BJ (cell line): ENCODE data around the gene TBL3. TPM values are rescaled to one million over a fixed set of nuclear protein-coding genes. Genes with fewer than 3 reads are reported as not detected.

Experiments used
- CTCF ChIA-PET: fragments of 350-600 bp; formaldehyde crosslinking; extraction: SDS; loops from one replicate; lab custom pipeline; 2021; ENCODE audit warnings: antibody characterized with exemption, inconsistent platforms; lab: Yijun Ruan, JAX
- POLR2A ChIA-PET: fragments of 300-600 bp; sonication (Branson Sonifier 250); formaldehyde crosslinking; extraction: SDS; loops from one replicate; lab custom pipeline; 2021; ENCODE audit warnings: antibody characterized with exemption; lab: Charles Lee
- DNase-seq: peaks from one replicate; pipeline ENCODE4 v3.0.0-alpha.2; 2011; ENCODE audit warnings: low read depth
- H3K27me3 ChIP-seq: 2 replicates; pipeline ENCODE4 v1.6.0; 2011; ENCODE audit warnings: low read length; ENCODE audit not compliant: control insufficient read depth, insufficient read depth
- H3K36me3 ChIP-seq: 2 replicates; pipeline ENCODE4 v1.5.1; 2011; ENCODE audit warnings: low read length; ENCODE audit not compliant: control insufficient read depth, insufficient read depth
- H3K4me3 ChIP-seq: 2 replicates; pipeline ENCODE4 v1.5.1; 2011; ENCODE audit warnings: low read depth, mild to moderate bottlenecking, control low read depth, low read length
- polyA plus RNA-seq: library from polyadenylated mRNA; depleted of rRNA; stranded (reverse); fragments of >200 nt; gene quantifications from 2 replicates; pipeline ENCODE4 v1.2.3, GENCODE V29; 2011
- TF ChIP-seq, protein P1 (sequence below): IDR thresholded peaks from 2 replicates; pipeline ENCODE4 v1.5.1; 2011; ENCODE audit warnings: low read depth, mild to moderate bottlenecking, control low read depth, inconsistent platforms, low read length, moderate library complexity; ENCODE audit not compliant: insufficient read depth

Gene TBL3
- polyA plus RNA-seq, 1 experiment: 33.1 TPM

DNA sequence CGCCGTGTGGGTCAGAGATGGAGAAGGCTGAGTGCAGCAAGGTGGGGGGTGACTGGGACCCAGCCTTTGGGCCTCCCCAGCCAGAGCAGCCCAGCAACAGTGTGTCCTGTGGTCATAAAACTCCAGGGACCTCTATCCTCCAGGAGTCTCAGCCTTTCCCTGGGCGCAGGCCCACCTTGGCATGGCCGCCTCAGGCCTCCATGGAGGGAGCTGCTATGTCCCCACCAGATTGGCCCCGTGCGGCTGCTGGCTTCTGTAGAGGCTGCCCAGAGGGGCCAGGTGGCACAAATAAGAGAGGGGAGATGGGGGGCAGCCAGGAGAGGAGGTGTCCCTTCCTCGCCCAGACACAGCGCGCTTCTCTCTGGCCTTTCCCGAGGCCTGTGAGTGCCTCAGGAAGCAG lies 15.3 kb downstream of the TBL3 start:
- TF ChIP-seq, protein P1, sequence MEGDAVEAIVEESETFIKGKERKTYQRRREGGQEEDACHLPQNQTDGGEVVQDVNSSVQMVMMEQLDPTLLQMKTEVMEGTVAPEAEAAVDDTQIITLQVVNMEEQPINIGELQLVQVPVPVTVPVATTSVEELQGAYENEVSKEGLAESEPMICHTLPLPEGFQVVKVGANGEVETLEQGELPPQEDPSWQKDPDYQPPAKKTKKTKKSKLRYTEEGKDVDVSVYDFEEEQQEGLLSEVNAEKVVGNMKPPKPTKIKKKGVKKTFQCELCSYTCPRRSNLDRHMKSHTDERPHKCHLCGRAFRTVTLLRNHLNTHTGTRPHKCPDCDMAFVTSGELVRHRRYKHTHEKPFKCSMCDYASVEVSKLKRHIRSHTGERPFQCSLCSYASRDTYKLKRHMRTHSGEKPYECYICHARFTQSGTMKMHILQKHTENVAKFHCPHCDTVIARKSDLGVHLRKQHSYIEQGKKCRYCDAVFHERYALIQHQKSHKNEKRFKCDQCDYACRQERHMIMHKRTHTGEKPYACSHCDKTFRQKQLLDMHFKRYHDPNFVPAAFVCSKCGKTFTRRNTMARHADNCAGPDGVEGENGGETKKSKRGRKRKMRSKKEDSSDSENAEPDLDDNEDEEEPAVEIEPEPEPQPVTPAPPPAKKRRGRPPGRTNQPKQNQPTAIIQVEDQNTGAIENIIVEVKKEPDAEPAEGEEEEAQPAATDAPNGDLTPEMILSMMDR: no peak
- ChIA-PET CTCF (interaction anchor here (1.3 to 1.6 kb wide), 2 partner anchors 16 to 17 kb away, joined by 4 to 7 read pairs; no protein-coding TSS in a partner anchor), POLR2A (no interaction called here)
- Histone ChIP-seq H3K27me3 (peaks cover 5% of the 10 kb centered on the region; the same call in 1 of the 2 replicates), H3K36me3 (peaks cover 15% of the 10 kb centered on the region), H3K4me3 (no peak overlapping the region)
- no peak for DNase-seq

DNA sequence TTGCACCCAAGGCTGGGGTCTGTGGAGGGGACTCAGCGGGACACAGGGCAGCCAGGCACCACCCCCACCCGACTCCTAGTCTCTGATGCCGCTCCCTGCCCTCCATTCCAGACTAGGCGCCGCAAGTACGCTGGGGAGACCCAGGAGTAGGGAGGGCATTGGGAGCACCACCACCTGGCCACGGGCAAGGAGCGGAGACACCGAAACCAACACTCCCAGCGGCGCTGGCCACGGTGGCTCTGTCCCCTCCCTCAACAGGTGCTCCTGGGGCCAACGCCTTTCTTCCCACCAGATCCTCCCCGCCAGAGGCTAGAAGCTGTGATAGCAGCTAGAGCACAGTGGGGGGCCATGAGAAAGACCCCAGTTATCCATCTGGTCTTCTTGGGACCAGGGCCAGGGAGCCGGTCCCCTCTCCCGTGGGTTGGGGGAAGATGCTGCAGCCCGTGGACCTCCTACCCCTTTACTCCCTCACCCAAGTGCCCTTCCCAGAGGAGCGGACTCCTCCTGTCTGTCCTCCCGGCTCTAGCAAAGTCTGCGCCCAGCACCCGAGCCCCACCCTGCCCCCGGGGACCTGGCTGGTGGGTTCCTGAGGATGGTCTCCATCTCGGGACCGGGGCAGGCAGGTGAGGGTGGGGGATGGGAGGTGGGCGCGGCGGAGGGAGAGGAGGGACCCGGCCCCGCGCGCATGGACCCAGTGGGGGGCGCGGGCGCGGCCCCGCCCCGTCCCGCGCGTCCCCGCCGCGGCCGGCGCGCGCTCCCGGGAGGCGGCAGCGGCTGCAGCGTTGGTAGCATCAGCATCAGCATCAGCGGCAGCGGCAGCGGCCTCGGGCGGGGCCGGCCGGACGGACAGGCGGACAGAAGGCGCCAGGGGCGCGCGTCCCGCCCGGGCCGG lies 17.6 kb downstream of the TBL3 start, which contains the start of gene SYNGR3:
Gene SYNGR3, plus strand, starts transcription at position 762 of the 892 bp plus-strand sequence. CDS start 133 bp downstream, outside the sequence.
- ChIA-PET POLR2A (no interaction called here), CTCF (no interaction called here)
- H3K36me3 ChIP-seq: peaks cover 15% of the 10 kb centered on the region
- no peak for DNase-seq
- H3K27me3 ChIP-seq: peaks cover 2% of the 10 kb centered on the region; the same call in 1 of the 2 replicates
- TF ChIP-seq, protein P1: no peak
- H3K4me3 ChIP-seq: peak within 1 kb of the TSS; percentile 29

DNA sequence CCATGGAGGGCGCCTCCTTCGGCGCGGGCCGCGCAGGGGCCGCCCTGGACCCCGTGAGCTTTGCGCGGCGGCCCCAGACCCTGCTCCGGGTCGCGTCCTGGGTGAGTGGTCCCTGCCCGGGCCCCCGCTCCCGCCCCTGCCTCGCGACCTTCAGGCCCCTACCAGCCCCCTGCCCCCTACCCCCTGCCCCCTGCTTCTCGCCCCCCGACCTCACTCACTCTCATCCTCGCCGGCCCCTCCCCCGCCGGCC lies 18.2 kb downstream of the TBL3 start:
- Histone ChIP-seq H3K36me3 (peaks cover 15% of the 10 kb centered on the region), H3K27me3 (peaks cover 2% of the 10 kb centered on the region; the same call in 1 of the 2 replicates), H3K4me3 (peak overlapping the region; percentile 29)
- ChIA-PET CTCF (no interaction called here), POLR2A (no interaction called here)
- TF ChIP-seq, protein P1: no peak
- DNase-seq: no peak

DNA sequence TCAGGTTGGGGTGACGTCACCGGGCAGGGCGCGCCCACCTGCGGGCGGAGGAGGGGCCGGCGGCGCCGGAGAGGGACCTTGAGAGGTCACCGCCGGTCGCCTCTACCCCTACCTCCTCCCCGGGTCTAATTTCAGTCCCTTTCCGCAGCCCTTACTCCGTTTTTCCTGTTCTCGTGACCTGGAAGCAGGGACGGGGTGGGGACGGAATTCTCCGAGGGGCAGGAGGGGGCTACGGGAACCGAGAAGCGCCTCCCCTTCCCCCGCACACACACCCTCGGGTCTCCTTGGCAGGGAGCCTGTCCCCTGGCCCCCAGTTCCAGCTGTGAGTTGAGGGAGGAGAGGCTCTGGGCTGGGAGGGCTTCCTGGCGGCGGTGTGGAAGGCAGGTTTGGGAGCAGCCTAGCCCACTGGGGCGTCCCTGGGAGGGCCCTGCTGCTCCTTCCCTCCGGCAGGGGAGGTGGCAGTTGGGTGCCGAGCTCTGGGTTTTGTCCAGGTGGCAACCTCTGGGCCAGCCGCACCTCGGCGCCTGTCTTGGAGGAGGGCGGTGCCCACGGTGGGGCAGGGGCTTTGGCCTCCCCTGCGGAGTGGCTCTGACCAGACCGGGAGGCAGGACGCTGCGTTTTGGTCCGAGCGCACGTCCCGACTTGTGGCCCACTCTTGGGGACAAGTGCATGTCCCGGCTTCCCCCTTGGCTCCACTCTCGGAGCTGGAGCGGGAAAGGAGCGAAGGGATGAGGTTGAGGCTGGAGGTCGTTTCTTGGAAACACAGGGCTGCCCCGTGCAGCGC lies 18.7 kb downstream of the TBL3 start:
- TF ChIP-seq, protein P1: no peak
- Histone ChIP-seq H3K27me3 (peaks cover 2% of the 10 kb centered on the region; the same call in 1 of the 2 replicates), H3K36me3 (peaks cover 15% of the 10 kb centered on the region), H3K4me3 (peak overlapping the region; percentile 29)
- ChIA-PET POLR2A (no interaction called here), CTCF (no interaction called here)
- no peak for DNase-seq

DNA sequence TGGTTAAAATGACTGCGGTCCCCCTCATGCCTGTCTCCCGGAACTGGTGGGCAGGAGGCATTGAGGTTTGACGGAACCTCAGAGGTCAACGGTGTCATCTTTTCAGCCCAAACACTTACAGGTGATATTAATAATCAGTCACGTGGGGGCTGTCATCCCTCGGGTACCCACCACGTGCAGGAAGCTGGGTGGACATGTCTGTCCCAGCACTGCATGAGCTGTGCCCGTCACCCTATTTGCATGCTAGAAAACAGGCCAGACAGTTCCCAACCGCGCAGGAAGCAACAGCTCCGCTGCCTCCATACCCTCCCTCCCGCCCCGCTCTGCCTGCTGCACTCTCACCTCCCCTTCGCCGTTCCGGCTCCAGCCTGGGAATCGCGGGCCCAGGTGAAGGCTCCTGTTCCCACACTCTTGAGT lies 19.3 kb downstream of the TBL3 start:
- DNase-seq: no peak
- ChIA-PET POLR2A (no interaction called here), CTCF (no interaction called here)
- H3K27me3 ChIP-seq: peaks cover 2% of the 10 kb centered on the region; the same call in 1 of the 2 replicates
- TF ChIP-seq, protein P1: no peak
- H3K36me3 ChIP-seq: peaks cover 9% of the 10 kb centered on the region
- no peak overlapping the region for H3K4me3 ChIP-seq
